ENCODE data around the gene TMC6. TPM values are rescaled to one million over a fixed set of nuclear protein-coding genes. Genes with fewer than 3 reads are reported as not detected.
"Not testable (repeated sequence)": the region's sequence is repeated elsewhere in the genome, so short reads cannot be mapped to it uniquely, and the experiment has no call there.

The TMC6 gene
- total RNA-seq, 1 donor from 2014 or later: 151 TPM

GRCh38 chr17:78111016-78111726, 17.4 kb downstream of the TMC6 start:
- no peak for DNase-seq (ENCODE audit: low spot score)

- no peak for DNase-seq (ENCODE audit: low spot score)
Measured at GRCh38 chr17:78110363-78111015, 18.1 kb downstream of the TMC6 start.

- DNase-seq (ENCODE audit: low spot score): no peak
Measured at GRCh38 chr17:78109489-78109761, 19.1 kb downstream of the TMC6 start.

- DNase-seq (ENCODE audit: low spot score): no peak
Measured at GRCh38 chr17:78108726-78109488, 19.6 kb downstream of the TMC6 start.

GRCh38 chr17:78107976-78108725, 20.4 kb downstream of the TMC6 start:
- no peak for DNase-seq (ENCODE audit: low spot score)

GRCh38 chr17:78107457-78107856, 21.1 kb downstream of the TMC6 start:
- DNase-seq (ENCODE audit: low spot score): no peak

- DNase-seq (ENCODE audit: low spot score): no peak
Measured at GRCh38 chr17:78106211-78106610, 22.3 kb downstream of the TMC6 start.

GRCh38 chr17:78105551-78105950, 23.0 kb downstream of the TMC6 start:
- DNase-seq (ENCODE audit: low spot score): no peak

- no peak for DNase-seq (ENCODE audit: low spot score)
Measured at GRCh38 chr17:78105101-78105500, 23.5 kb downstream of the TMC6 start.

- no peak for DNase-seq (ENCODE audit: low spot score)
Measured at GRCh38 chr17:78104540-78104941, 24.0 kb downstream of the TMC6 start.

GRCh38 chr17:78103311-78103710, 25.2 kb downstream of the TMC6 start:
- DNase-seq (ENCODE audit: low spot score): no peak

- DNase-seq (ENCODE audit: low spot score): no peak
Measured at GRCh38 chr17:78101542-78101941, 27.0 kb downstream of the TMC6 start.

- DNase-seq (ENCODE audit: low spot score): no peak
Measured at GRCh38 chr17:78101112-78101511, 27.4 kb downstream of the TMC6 start.

- no peak for DNase-seq (ENCODE audit: low spot score)
Measured at GRCh38 chr17:78096093-78096492, 32.5 kb downstream of the TMC6 start.

GRCh38 chr17:78095035-78095434, 33.5 kb downstream of the TMC6 start:
- no peak for DNase-seq (ENCODE audit: low spot score)

GRCh38 chr17:78092794-78093324, 35.7 kb downstream of the TMC6 start:
- no peak for DNase-seq (ENCODE audit: low spot score)

- DNase-seq (ENCODE audit: low spot score): no peak
Measured at GRCh38 chr17:78089576-78090281, 38.8 kb downstream of the TMC6 start.

GRCh38 chr17:78088529-78088928, 40.0 kb downstream of the TMC6 start:
- no peak for DNase-seq (ENCODE audit: low spot score)

- no peak for DNase-seq (ENCODE audit: low spot score)
Measured at GRCh38 chr17:78086740-78087139, 41.8 kb downstream of the TMC6 start.

- DNase-seq (ENCODE audit: low spot score): no peak
Measured at GRCh38 chr17:78082988-78083387, 45.6 kb downstream of the TMC6 start.

- DNase-seq (ENCODE audit: low spot score): not testable (repeated sequence)
Measured at GRCh38 chr17:78082355-78082872, 46.1 kb downstream of the TMC6 start.

All from ureter (tissue), 1 donor.